Measurements from ENCODE around the gene OTOP2.

Gene OTOP2

DNA sequence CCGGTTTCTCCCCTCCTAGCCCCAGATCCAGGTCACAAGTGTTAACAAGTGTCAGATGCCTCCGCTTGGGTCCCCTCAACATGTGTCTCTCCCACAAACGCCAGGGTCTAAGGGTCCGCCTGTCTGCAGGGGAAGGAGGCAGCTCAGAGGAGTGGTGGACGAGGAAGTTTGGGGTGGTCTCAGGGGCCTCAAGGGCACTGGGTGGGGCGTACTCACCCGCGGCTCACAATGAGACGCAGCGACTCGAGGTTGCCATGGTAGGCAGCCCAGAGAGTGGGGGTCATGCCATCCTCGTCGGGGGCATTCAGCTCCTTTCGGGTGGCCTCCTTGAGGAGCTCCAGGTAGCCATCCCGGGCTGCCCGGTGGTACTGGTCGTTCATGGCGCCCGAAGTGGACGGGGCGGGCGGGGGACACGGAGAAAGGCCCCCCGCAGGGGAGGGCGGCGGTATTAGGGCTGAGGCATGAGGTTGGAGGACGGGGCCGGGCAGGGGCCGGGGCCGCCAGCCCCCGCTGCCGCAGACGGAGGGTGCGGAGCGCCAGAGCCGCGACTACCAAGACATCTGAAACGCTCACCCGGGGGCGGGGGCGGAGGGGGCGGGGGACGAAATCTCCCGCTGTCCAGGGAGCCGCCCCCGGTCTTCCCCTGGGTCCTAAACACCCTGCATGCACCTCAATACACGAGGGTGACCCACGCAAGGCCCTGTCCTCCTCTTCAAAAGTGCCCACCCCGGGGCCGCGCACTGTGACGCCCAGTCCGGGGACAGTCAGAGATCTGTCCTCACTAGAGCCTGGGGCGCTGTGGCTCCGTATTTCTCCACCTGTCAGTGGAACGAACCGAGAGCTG is 1.2 kb upstream of the OTOP2 start, which contains the start of gene USH1G:
TSS of gene USH1G (minus strand) at position 562 of the 844 bp plus-strand sequence. CDS start at position 380, 182 bp downstream.
- no peaks in the 10 kb centered on the region for H3K79me2 ChIP-seq (ENCODE audit: insufficient read depth, low read length)
- peaks cover 4% of the 10 kb centered on the region for H3K4me1 ChIP-seq (ENCODE audit: insufficient read depth, low read length, severe bottlenecking)
- H3K4me3 ChIP-seq (ENCODE audit: low read depth, low read length, poor library complexity, severe bottlenecking) = no peak within 1 kb of the TSS
- H3K9me2 ChIP-seq (ENCODE audit: low read depth, low read length) = no peaks in the 10 kb centered on the region
- H2AFZ ChIP-seq (ENCODE audit: low read length) = no peak within 1 kb of the TSS
- H3K9me3 ChIP-seq (ENCODE audit: low read length) = no peaks in the 10 kb centered on the region
- H3K27ac ChIP-seq (ENCODE audit: low read depth, low read length, poor library complexity, severe bottlenecking) = no peak within 1 kb of the TSS
- H3K27me3 ChIP-seq (ENCODE audit: insufficient read depth, low read length) = peaks cover 3% of the 10 kb centered on the region; the same call in 1 of the 2 replicates
- no peak within 1 kb of the TSS for H3K4me2 ChIP-seq (ENCODE audit: low read length)
- no peak for TF ChIP-seq CTCF (IDR thresholded peaks at IDR 0.05; ENCODE audit: low read length)
- no peak for TF ChIP-seq EZH2 (IDR thresholded peaks at IDR 0.05; ENCODE audit: borderline replicate concordance, low read length)
- no peak within 1 kb of the TSS for H3K9ac ChIP-seq (ENCODE audit: low read length)
- H3F3A ChIP-seq (ENCODE audit: insufficient read depth, low read length) = no peaks in the 10 kb centered on the region
- no peaks in the 10 kb centered on the region for H4K20me1 ChIP-seq (ENCODE audit: insufficient read depth, low read length)
- no peaks in the 10 kb centered on the region for H3K36me3 ChIP-seq (ENCODE audit: insufficient read depth, low read length)

DNA sequence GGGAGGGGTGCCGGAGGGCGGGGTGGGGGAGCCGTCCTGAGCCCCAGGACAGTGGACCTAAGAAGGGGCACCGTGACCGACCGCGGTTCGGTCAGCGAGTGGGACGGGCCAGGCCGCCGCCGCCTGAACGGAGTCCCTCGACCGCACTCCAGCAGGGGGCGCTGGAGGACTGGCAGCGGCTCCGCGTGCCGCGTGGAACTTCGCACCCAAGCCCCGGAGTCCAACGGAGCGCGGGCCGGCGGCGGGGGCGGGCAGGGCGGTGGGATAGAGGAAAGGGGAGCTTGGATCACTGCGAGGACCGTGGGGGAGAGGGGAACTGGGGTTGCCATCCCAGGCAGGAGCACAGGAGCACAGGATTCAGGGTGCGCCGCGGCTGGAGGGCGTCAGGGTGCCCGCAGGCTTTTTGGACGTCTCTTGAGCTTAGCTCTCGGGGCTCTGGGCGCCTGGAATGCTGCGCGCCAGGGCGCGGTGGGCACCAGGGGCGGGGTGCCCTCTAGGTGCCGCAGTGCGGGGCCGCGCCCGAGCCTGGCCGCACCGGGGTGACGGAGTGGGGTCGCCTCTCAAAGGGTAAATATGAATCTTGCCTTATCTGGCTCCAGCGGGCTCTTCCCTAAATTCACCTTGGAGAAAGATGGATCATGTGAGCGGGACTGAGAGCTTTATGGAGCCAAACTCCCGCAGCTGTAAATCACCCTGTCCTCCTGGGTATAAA is 379 bp upstream of the OTOP2 start:
- peaks cover 4% of the 10 kb centered on the region for H3K4me1 ChIP-seq (ENCODE audit: insufficient read depth, low read length, severe bottlenecking)
- no peak overlapping the region for H3K4me3 ChIP-seq (ENCODE audit: low read depth, low read length, poor library complexity, severe bottlenecking)
- no peaks in the 10 kb centered on the region for H3K9me2 ChIP-seq (ENCODE audit: low read depth, low read length)
- no peak overlapping the region for H3K4me2 ChIP-seq (ENCODE audit: low read length)
- no peak overlapping the region for H2AFZ ChIP-seq (ENCODE audit: low read length)
- H4K20me1 ChIP-seq (ENCODE audit: insufficient read depth, low read length) = no peaks in the 10 kb centered on the region
- no peaks in the 10 kb centered on the region; the same call in 1 of the 2 replicates for H3K27me3 ChIP-seq (ENCODE audit: insufficient read depth, low read length)
- H3K36me3 ChIP-seq (ENCODE audit: insufficient read depth, low read length) = no peaks in the 10 kb centered on the region
- H3K9me3 ChIP-seq (ENCODE audit: low read length) = no peaks in the 10 kb centered on the region
- H3K79me2 ChIP-seq (ENCODE audit: insufficient read depth, low read length) = no peaks in the 10 kb centered on the region
- TF ChIP-seq CTCF (IDR thresholded peaks at IDR 0.05; ENCODE audit: low read length) = peak; percentile 72
- no peak for TF ChIP-seq EZH2 (IDR thresholded peaks at IDR 0.05; ENCODE audit: borderline replicate concordance, low read length)
- no peak overlapping the region for H3K27ac ChIP-seq (ENCODE audit: low read depth, low read length, poor library complexity, severe bottlenecking)
- H3F3A ChIP-seq (ENCODE audit: insufficient read depth, low read length) = no peaks in the 10 kb centered on the region
- no peak overlapping the region for H3K9ac ChIP-seq (ENCODE audit: low read length)

DNA sequence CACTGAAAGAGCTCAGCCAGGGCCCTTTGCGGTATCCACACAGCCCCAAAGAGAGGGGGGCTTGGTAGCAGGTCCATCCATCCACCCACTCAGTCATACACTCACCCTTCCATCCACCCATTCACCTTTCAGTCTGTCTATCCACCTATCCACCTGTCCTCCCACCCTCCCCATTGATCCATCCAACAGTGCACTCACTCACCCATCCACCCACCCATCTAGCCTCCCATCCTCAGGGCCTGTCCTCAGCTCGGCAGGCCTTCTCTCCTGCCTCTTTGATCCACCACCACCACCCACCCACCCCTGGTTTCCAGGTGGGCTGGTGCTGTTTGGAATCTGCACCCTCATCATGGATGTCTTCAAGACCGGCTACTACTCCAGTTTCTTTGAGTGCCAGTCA is 1.2 kb downstream of the OTOP2 start:
- Histone ChIP-seq H3K36me3 (ENCODE audit: insufficient read depth, low read length) (no peaks in the 10 kb centered on the region), H3K9me3 (ENCODE audit: low read length) (no peaks in the 10 kb centered on the region), H3K4me1 (ENCODE audit: insufficient read depth, low read length, severe bottlenecking) (peaks cover 4% of the 10 kb centered on the region), H3K79me2 (ENCODE audit: insufficient read depth, low read length) (no peaks in the 10 kb centered on the region), H3F3A (ENCODE audit: insufficient read depth, low read length) (no peaks in the 10 kb centered on the region), H3K9ac (ENCODE audit: low read length) (no peak overlapping the region), H3K27me3 (ENCODE audit: insufficient read depth, low read length) (no peaks in the 10 kb centered on the region; the same call in 1 of the 2 replicates), H3K27ac (ENCODE audit: low read depth, low read length, poor library complexity, severe bottlenecking) (no peak overlapping the region), H2AFZ (ENCODE audit: low read length) (no peak overlapping the region), H4K20me1 (ENCODE audit: insufficient read depth, low read length) (no peaks in the 10 kb centered on the region), H3K4me2 (ENCODE audit: low read length) (no peak overlapping the region), H3K4me3 (ENCODE audit: low read depth, low read length, poor library complexity, severe bottlenecking) (no peak overlapping the region), H3K9me2 (ENCODE audit: low read depth, low read length) (no peaks in the 10 kb centered on the region)
- no peak for TF ChIP-seq CTCF (IDR thresholded peaks at IDR 0.05; ENCODE audit: low read length)
- no peak for TF ChIP-seq EZH2 (IDR thresholded peaks at IDR 0.05; ENCODE audit: borderline replicate concordance, low read length)
